ENCODE measurements around the gene DYRK1B.

- TF ChIP-seq GATA2 (IDR thresholded peaks at IDR 0.05; ENCODE audit: low read depth, low read length) (no peak), GATA3 (IDR thresholded peaks at IDR 0.05; ENCODE audit: low read depth, low read length) (no peak)
Measured at GRCh38 chr19:39819786-39820185, 14.2 kb downstream of the DYRK1B start.

Data from SH-SY5Y (cell line).